Tibial nerve (tissue), 4 donors: ENCODE data around the gene LYPD6B.

ENCODE experiments used
- EP300 ChIP-seq, 2 donors: sonication (generic); formaldehyde crosslinking; IDR thresholded peaks; one replicate each; pipeline ENCODE4 v1.6.1; 2017; ENCODE audit warnings: antibody characterized with exemption in 2 of 2, mild to moderate bottlenecking in 1 of 2
- POLR2A ChIP-seq, 2 donors: fragments of 450-650 bp; IDR thresholded peaks; one replicate each; pipeline ENCODE4 v1.6.1; 2017; ENCODE audit warnings: antibody characterized with exemption in 2 of 2, mild to moderate bottlenecking in 2 of 2, moderate library complexity in 2 of 2
- TF ChIP-seq, protein P1 (sequence below), 5 experiments: fragments of 200-600 bp in 3 of 5; fragments of 450-650 bp in 2 of 5; sonication (generic) in 3 of 5; IDR thresholded peaks; one replicate each; pipeline ENCODE4 v1.5.1; 2016 to 2019; ENCODE audit warnings: antibody characterized with exemption in 5 of 5, mild to moderate bottlenecking in 3 of 5, moderate library complexity in 2 of 5

DNA sequence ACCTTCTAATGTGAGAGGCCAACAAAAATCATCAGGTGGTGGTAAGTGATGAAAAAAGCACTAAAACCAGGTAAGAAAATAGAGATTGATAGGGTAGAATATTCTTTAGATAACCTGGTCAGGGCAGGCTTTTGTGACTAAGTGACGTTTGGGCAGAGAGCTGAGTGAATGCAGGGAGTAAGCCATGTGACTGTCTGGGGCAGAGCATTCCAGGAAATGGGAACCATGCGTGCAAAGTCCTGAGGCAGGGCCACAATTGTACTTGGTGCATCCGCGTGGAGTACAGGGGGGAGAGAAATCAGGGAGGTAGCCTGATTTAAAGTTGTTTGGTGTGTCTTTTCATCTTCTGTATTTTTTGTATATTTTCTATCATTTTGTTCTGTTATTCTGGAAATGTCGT lies 102.5 kb downstream of the LYPD6B start:
- TF ChIP-seq, protein P1, sequence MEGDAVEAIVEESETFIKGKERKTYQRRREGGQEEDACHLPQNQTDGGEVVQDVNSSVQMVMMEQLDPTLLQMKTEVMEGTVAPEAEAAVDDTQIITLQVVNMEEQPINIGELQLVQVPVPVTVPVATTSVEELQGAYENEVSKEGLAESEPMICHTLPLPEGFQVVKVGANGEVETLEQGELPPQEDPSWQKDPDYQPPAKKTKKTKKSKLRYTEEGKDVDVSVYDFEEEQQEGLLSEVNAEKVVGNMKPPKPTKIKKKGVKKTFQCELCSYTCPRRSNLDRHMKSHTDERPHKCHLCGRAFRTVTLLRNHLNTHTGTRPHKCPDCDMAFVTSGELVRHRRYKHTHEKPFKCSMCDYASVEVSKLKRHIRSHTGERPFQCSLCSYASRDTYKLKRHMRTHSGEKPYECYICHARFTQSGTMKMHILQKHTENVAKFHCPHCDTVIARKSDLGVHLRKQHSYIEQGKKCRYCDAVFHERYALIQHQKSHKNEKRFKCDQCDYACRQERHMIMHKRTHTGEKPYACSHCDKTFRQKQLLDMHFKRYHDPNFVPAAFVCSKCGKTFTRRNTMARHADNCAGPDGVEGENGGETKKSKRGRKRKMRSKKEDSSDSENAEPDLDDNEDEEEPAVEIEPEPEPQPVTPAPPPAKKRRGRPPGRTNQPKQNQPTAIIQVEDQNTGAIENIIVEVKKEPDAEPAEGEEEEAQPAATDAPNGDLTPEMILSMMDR (IDR thresholded peaks at IDR 0.05) = no peak
- TF ChIP-seq POLR2A (IDR thresholded peaks at IDR 0.05) = no peak
- TF ChIP-seq EP300 (IDR thresholded peaks at IDR 0.05) = no peak
